Amniotic epithelial cell (primary cell): ENCODE data around the gene APOL6.
"Not testable (repeated sequence)": the region's sequence is repeated elsewhere in the genome, so short reads cannot be mapped to it uniquely, and the experiment has no call there.

ENCODE experiments used
- DNase-seq: peaks from one replicate; pipeline ENCODE4 v3.0.0-alpha.2; 2010; ENCODE audit warnings: low read depth

APOL6 gene

GRCh38 chr22:35637254-35637653 is 11.0 kb upstream of the APOL6 start:
- DNase-seq: no peak

GRCh38 chr22:35638001-35638400 is 10.2 kb upstream of the APOL6 start:
- DNase-seq: no peak

- DNase-seq: peak; percentile 57
Observed at GRCh38 chr22:35638410-35638809, 9.8 kb upstream of the APOL6 start.

- no peak for DNase-seq
Observed at GRCh38 chr22:35641494-35642120, 6.6 kb upstream of the APOL6 start.

- peak; percentile 22 for DNase-seq
Observed at GRCh38 chr22:35642305-35642741, 5.9 kb upstream of the APOL6 start.

- DNase-seq: no peak
Observed at GRCh38 chr22:35643991-35644390, 4.3 kb upstream of the APOL6 start.

GRCh38 chr22:35645646-35646045 is 2.6 kb upstream of the APOL6 start:
- no peak for DNase-seq

GRCh38 chr22:35649026-35649553 is 844 bp downstream of the APOL6 start:
- no peak for DNase-seq

GRCh38 chr22:35649636-35650250 is 1.5 kb downstream of the APOL6 start:
- no peak for DNase-seq

- DNase-seq: no peak
Observed at GRCh38 chr22:35651085-35651484, 2.8 kb downstream of the APOL6 start.

GRCh38 chr22:35653824-35654223 is 5.6 kb downstream of the APOL6 start:
- DNase-seq: no peak

GRCh38 chr22:35656284-35656752 is 8.1 kb downstream of the APOL6 start:
- peak; percentile 37 for DNase-seq

GRCh38 chr22:35657571-35658312 is 9.5 kb downstream of the APOL6 start:
- DNase-seq: peak; percentile 29

GRCh38 chr22:35660291-35661127 is 12.3 kb downstream of the APOL6 start:
- peak; percentile 25 for DNase-seq

GRCh38 chr22:35661464-35661863 is 13.2 kb downstream of the APOL6 start:
- peak; percentile 80 for DNase-seq

- no peak for DNase-seq
Observed at GRCh38 chr22:35662914-35663313, 14.7 kb downstream of the APOL6 start.

GRCh38 chr22:35663371-35663770 is 15.1 kb downstream of the APOL6 start:
- peak; percentile 36 for DNase-seq

- no peak for DNase-seq
Observed at GRCh38 chr22:35664955-35665587, 16.8 kb downstream of the APOL6 start.

- not testable (repeated sequence) for DNase-seq
Observed at GRCh38 chr22:35666699-35667098, 18.5 kb downstream of the APOL6 start.

- DNase-seq: no peak
Observed at GRCh38 chr22:35674335-35674734, 26.1 kb downstream of the APOL6 start.

GRCh38 chr22:35676065-35676464 is 27.8 kb downstream of the APOL6 start:
- DNase-seq: not testable (repeated sequence)
